GM18499 (cell line): ENCODE data around the gene SIN3B.

ENCODE experiments used
- ATAC-seq: cut with Tn5 transposase; IDR thresholded peaks from one replicate; pipeline ENCODE4 v1.9.1; 2021; ENCODE audit warnings: moderate number of reproducible peaks; ENCODE audit not compliant: insufficient read depth, unreplicated experiment

The SIN3B gene

GRCh38 chr19:16887353-16888265 is 58.4 kb downstream of the SIN3B start:
- ATAC-seq, result no peak

DNA sequence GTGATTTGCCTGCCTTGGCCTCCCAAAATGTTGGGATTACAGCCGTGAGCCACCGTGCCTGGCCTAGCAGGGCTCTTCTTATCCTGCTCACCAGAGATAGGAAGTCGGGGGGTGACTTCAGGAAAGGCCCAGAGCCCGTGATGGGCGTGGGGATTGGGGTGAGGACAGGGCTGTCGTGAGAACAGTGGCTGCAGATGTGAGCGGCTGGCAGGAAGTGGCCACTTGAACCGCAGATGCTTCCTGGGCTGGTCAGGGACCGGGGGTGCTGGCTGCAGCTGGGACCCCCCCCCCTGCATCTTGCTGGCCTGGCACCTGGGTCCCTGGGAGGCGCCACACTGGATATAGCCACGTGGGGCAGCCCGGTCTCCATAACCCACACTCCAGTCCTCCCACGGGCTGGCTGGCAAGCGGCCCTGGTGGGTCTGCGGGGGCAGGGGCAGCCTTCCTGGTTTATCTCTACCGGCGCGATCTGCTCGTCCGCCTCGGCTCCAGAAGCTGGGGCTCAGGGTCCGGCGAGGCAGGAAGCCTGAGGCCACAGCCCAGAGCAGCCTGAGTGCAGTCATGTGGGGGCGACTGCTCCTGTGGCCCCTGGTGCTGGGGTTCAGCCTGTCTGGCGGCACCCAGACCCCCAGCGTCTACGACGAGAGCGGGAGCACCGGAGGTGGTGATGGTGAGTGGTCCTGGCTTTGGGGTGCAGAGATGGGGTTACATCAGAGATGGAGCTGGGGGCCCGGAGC is 59.6 kb downstream of the SIN3B start, which contains the start of gene F2RL3:
F2RL3 (plus strand) TSS at position 371 of the 737 bp plus-strand sequence; CDS start at position 562, 191 bp downstream.
- ATAC-seq, result no peak

DNA sequence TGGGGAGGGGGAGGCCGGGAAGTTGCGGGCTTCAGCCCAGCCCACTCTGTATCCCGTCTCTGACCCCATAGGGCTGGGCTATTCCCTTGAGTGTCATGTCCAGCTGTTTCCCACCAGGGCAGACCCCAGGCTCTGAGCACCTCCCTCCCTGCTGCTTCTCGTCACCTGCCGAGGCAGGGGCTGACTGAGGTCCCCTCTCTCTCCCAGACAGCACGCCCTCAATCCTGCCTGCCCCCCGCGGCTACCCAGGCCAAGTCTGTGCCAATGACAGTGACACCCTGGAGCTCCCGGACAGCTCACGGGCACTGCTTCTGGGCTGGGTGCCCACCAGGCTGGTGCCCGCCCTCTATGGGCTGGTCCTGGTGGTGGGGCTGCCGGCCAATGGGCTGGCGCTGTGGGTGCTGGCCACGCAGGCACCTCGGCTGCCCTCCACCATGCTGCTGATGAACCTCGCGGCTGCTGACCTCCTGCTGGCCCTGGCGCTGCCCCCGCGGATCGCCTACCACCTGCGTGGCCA is 60.2 kb downstream of the SIN3B start:
- ATAC-seq, result no peak

GRCh38 chr19:16889883-16890460 is 60.8 kb downstream of the SIN3B start:
- no peak for ATAC-seq

GRCh38 chr19:16890461-16891184 is 61.4 kb downstream of the SIN3B start:
- ATAC-seq, result no peak

DNA sequence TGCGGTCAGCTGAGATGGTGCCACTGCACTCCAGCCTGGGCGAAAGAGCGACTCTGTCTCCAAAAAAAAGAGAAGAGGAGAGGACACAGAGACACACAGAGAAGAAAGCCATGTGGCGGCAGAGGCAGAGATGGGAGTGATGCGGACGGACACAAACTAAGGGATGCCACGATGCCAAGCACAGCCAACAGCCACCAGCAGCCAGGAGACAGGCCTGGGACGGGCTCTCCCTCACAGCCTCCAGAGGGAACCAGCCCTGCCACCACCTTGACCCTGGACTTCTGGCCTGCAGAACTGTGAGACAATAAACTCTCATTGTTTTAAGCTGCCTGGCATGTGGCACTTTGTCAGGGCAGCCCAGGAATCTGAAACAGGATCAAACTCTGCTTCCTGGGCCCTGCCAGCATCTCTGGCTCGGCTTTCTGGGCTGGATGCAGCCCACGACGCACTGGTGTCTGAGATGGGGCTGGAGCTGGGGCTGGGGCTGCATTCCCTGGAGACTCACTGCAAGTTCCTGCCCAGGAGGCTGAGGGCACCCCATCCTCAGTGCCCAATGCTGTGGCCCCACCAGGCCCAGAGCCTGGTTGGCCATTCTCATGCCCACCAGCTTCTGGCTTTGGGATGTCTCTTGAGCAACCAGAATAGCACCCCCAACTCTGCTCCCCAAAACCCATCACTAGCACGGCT is 62.6 kb downstream of the SIN3B start:
- ATAC-seq, result no peak

DNA sequence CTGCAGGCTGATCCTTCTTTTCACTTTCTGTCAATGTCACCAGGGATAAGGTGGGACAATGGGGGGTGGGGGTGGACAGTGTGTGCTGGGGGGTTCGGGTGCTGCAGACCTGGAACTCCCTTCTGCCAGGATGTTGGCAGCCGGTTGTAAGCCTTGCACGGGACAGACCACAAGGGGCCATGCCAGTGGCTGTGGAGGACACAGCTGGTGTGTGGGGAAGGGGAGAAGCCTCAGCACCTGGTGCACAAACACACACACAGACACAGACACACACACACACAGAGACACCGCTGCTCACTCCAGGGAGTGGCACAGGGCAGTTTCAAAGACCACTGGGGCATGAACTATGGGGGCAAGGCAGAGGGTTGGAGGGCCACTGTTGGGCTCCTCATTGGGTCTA is 63.2 kb downstream of the SIN3B start:
- ATAC-seq, result no peak

DNA sequence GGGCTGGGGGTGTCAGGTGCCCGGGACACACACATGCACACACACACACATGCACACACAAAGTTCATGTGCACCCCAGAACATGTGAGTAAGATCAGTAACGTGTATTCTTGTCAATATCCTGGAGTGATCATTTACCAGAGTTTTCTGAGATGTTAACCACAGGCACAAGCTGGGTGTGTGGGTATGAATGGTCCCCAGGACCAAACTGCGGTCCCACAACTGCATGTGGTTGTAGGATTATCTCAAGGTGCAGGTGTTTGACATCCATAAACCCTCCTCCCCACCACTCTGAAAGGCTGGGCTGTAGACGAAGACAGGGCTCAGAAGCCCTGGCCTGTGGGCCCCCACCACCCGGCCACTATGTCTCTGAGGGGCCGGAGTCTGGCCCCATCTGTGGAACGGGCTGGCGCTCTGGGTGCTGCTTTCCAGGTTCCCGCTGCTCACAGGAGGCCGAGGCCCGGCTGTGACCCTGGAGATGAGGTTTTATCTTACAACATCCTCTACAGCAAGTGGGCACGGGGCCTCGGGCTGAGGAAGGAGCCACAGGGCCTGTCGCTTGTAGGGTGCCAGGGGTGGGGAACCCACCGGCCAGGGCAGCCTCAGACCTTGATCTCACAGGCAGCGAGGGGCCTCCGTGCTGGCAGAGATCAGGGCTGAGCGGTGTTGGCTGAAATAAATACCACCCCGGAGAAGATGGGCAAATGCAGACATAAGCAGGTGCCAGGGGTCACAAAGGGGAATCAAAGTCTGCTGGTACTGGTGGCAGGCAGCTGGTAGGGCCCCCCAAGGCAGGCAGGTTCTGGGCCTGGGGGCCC is 63.9 kb downstream of the SIN3B start:
- ATAC-seq, result no peak

- ATAC-seq, result no peak
These were observed 64.4 kb downstream of the SIN3B start for GRCh38 chr19:16893686-16893989.

- ATAC-seq, result no peak
These were observed 64.9 kb downstream of the SIN3B start for GRCh38 chr19:16894080-16894479.

GRCh38 chr19:16895467-16896145 is 66.4 kb downstream of the SIN3B start:
- no peak for ATAC-seq

DNA sequence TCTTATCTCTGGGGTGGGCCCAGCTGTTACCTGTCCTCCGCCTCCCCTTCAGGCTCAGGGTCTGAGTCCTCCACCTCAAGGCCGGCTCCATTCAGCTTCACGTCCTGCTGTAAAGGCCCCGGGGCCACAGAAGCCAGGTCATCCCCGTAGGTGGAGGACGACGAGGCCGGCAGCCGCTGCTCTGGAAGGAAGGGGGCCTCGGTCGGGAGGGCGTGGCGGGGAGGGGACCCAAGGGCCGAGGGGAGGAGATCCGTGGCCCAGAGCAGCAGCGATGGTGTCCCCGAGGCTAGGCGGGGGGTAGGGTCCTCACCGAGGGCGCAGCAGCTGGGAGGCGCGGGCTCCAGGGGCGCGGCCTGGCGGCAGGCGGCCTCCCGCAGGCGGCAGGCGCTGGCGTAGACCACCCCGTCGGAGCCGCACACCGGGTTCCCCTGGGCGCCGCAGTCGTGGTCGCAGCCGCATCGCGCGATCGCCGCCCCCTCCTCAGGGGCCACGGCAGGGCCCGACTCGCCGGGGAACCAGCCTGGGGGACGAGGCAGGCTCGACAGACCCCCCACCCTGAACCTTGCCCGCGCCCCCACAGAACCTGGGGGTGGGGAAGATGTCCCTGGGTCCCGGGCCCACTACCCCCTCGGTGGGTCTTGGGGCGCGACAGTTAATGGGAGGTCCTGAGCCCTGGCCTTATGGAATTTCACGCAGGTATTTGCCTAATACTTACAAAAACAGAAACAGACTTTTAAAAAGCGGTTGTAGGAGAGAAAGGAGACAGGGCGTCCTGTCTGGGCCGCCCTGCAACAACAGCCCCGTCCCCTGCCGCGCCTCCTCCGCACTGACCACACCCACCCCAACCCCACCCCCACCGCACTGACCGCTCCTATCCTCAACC is 67.2 kb downstream of the SIN3B start:
- ATAC-seq, result no peak

DNA sequence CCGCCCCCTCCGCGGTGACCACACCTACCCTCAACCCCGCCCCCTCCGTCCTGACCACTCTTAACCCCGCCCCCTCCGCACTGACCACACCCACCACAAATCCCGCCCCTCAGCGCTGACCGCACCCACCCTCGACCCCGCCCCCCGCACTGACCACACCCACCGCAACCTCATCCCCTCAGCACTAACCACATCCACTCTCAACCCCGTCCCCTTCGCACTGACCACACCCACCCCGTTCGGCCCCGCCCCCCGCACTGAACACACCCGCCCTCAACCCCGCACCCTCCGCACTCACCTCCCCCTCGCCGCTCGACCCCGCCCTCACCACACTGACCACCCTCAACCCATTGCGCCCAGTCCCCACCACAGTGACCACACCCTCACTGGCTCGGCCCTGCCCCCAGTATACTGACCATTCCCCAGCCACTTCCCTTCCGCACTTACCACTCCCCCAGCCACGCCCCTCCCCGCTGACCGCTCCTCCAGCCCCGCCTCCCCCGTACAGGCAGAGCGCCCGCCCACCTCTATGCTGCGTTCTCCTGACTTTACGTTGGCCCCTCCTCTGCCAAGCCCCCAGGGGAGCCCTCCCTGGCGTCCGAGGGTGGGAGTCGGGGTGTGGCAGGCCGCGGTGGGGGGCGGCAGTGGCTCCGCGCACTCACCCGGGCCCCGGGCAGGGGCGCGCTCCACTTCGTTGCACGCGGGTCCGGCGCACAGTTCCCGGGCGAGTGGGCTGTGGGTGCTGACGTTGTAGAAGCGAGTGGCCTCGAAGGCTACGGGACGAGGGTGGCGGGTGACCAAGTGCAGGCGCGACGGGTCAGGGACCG is 68.0 kb downstream of the SIN3B start:
- no peak for ATAC-seq

GRCh38 chr19:16897856-16898161 is 68.6 kb downstream of the SIN3B start:
- no peak for ATAC-seq

GRCh38 chr19:16898361-16899015 is 69.3 kb downstream of the SIN3B start:
- no peak for ATAC-seq

DNA sequence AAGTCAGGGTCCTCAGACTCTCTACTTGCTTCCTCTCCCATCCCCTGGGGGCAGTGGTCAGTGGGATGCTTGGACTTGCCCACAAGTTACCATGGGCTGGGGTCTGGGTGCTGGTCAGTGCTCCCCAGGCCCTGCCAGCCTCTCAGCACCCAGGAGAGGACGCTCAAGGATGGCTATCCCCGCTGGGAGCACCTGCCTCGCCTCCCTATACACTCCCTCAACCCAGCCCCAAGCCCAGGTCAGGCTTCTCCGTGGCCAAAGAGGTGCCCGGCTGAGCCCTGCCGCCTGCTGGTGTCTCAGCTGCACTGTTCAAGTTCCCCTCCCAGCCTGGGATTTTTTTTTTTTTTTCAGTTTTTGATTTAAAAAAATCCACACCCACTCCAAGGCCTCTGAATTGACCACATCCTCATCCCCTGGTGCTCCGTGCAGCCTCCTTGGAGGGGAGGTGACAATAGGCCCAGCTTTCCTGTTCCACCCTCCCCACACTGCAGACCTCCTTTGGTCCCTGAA is 70.4 kb downstream of the SIN3B start:
- ATAC-seq, result no peak
